ENCODE data around the gene FBXL2.

The FBXL2 gene

DNA sequence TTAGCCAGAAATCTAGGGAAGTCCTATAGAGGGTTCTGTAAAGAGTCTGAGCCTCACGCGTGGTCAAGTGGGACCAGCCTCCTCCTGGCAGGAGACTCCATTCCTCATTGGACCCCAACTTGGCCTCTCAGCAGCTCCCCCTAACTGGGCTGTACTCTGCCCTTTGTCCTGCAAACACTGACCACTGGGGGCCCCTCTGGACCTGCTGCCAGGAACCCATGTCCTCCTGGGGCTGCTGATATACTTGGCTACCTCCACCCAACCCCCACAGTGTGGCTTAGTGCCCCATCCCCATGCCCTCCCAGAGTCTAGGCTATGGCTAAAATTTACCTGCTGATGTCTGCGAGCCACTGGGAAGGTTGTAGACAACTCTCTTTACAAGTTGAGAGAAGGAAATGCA lies 100.2 kb downstream of the FBXL2 start:
- Histone ChIP-seq H3K27ac (no peak overlapping the region), H2AFZ (ENCODE audit: low read depth) (no peak overlapping the region), H3K27me3 (ENCODE audit: insufficient read depth, low read depth) (no peaks in the 10 kb centered on the region), H3K4me3 (IDR thresholded peaks at IDR 0.05; ENCODE audit: insufficient read depth, low read depth, low read length) (no peak overlapping the region), H3K4me2 (no peak overlapping the region), H4K20me1 (ENCODE audit: insufficient read depth) (no peaks in the 10 kb centered on the region), H3K36me3 (ENCODE audit: insufficient read depth) (no peaks in the 10 kb centered on the region), H3K9ac (no peak overlapping the region), H3K79me2 (ENCODE audit: insufficient read depth, low read depth) (no peaks in the 10 kb centered on the region), H3K4me1 (ENCODE audit: low read depth, poor library complexity, severe bottlenecking) (no peaks in the 10 kb centered on the region)
- TF ChIP-seq, protein P1, sequence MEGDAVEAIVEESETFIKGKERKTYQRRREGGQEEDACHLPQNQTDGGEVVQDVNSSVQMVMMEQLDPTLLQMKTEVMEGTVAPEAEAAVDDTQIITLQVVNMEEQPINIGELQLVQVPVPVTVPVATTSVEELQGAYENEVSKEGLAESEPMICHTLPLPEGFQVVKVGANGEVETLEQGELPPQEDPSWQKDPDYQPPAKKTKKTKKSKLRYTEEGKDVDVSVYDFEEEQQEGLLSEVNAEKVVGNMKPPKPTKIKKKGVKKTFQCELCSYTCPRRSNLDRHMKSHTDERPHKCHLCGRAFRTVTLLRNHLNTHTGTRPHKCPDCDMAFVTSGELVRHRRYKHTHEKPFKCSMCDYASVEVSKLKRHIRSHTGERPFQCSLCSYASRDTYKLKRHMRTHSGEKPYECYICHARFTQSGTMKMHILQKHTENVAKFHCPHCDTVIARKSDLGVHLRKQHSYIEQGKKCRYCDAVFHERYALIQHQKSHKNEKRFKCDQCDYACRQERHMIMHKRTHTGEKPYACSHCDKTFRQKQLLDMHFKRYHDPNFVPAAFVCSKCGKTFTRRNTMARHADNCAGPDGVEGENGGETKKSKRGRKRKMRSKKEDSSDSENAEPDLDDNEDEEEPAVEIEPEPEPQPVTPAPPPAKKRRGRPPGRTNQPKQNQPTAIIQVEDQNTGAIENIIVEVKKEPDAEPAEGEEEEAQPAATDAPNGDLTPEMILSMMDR (conservative IDR thresholded peaks at IDR 0.05; ENCODE audit: low read depth, low read length) = no peak

DNA sequence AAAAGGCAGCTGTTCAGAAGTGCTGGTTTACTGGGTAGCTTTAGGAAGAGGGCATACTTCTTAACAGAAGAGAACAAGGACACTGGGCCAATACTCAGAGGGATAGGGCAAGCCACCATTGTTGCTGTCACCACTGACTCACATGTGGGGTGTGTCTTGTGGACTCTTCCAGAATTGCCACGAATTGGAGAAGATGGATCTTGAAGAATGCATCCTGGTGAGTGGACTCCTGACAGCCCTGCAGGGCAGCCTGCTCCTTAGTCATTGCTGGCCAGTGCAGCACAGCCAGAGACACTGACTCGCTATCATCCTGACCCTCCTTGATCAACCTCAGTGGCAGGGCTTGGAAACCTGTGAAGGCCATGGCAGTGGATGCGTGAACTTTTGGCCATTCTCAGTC lies 100.7 kb downstream of the FBXL2 start:
- H3K4me2 ChIP-seq = no peak overlapping the region
- H3K36me3 ChIP-seq (ENCODE audit: insufficient read depth) = no peaks in the 10 kb centered on the region
- H3K27me3 ChIP-seq (ENCODE audit: insufficient read depth, low read depth) = no peaks in the 10 kb centered on the region
- H3K4me1 ChIP-seq (ENCODE audit: low read depth, poor library complexity, severe bottlenecking) = no peaks in the 10 kb centered on the region
- no peak overlapping the region for H3K27ac ChIP-seq
- no peak overlapping the region for H3K4me3 ChIP-seq (IDR thresholded peaks at IDR 0.05; ENCODE audit: insufficient read depth, low read depth, low read length)
- no peak overlapping the region for H2AFZ ChIP-seq (ENCODE audit: low read depth)
- no peaks in the 10 kb centered on the region for H4K20me1 ChIP-seq (ENCODE audit: insufficient read depth)
- TF ChIP-seq, protein P1 (conservative IDR thresholded peaks at IDR 0.05; ENCODE audit: low read depth, low read length) = no peak
- H3K9ac ChIP-seq = no peak overlapping the region
- H3K79me2 ChIP-seq (ENCODE audit: insufficient read depth, low read depth) = no peaks in the 10 kb centered on the region

DNA sequence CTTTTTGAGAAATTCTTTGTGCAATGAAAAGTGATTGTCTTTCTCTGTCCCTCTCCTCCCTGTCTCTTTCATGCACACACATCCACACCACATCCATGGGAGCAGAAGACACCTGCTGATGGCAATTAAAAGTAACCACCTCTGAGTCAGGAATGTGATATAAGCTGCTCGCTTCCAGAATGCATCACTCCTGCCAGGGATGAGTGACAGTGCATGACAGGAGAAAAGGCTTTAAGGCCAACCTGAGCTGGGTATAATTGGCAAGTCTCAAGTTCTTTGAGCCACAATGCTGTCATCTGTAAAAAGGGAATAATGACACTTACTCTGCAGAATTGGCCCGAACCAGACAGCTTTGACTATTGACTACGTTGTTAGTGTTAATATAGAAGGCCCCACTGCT lies 103.4 kb downstream of the FBXL2 start:
- Histone ChIP-seq H3K4me1 (ENCODE audit: low read depth, poor library complexity, severe bottlenecking) (no peaks in the 10 kb centered on the region), H2AFZ (ENCODE audit: low read depth) (no peak overlapping the region), H3K9ac (no peak overlapping the region), H3K36me3 (ENCODE audit: insufficient read depth) (no peaks in the 10 kb centered on the region), H3K4me2 (no peak overlapping the region), H3K27me3 (ENCODE audit: insufficient read depth, low read depth) (no peaks in the 10 kb centered on the region), H3K79me2 (ENCODE audit: insufficient read depth, low read depth) (no peaks in the 10 kb centered on the region), H3K27ac (no peak overlapping the region), H4K20me1 (ENCODE audit: insufficient read depth) (no peaks in the 10 kb centered on the region), H3K4me3 (IDR thresholded peaks at IDR 0.05; ENCODE audit: insufficient read depth, low read depth, low read length) (no peak overlapping the region)
- TF ChIP-seq, protein P1 (conservative IDR thresholded peaks at IDR 0.05; ENCODE audit: low read depth, low read length) = no peak

DNA sequence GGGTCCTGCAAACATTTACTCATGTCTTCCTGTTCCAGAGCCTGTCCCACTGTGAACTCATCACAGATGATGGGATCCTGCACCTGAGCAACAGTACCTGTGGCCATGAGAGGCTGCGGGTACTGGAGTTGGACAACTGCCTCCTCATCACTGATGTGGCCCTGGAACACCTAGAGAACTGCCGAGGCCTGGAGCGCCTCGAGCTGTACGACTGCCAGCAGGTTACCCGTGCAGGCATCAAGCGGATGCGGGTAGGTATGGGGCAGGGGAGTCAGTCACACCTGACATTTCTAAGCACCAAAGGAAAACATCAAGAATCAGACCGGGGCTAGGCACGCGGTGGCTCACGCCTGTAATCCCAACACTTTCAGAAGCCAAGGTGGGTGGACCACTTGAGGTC lies 106.7 kb downstream of the FBXL2 start:
- Histone ChIP-seq H3K79me2 (ENCODE audit: insufficient read depth, low read depth) (no peaks in the 10 kb centered on the region), H3K27me3 (ENCODE audit: insufficient read depth, low read depth) (no peaks in the 10 kb centered on the region), H3K4me2 (no peak overlapping the region), H3K9ac (no peak overlapping the region), H3K4me1 (ENCODE audit: low read depth, poor library complexity, severe bottlenecking) (no peaks in the 10 kb centered on the region), H4K20me1 (ENCODE audit: insufficient read depth) (no peaks in the 10 kb centered on the region), H2AFZ (ENCODE audit: low read depth) (no peak overlapping the region), H3K36me3 (ENCODE audit: insufficient read depth) (0 out of 2 replicates have a peak, but pooled peaks cover 3% of the 10 kb centered on the region), H3K27ac (no peak overlapping the region), H3K4me3 (IDR thresholded peaks at IDR 0.05; ENCODE audit: insufficient read depth, low read depth, low read length) (no peak overlapping the region)
- TF ChIP-seq, protein P1 (conservative IDR thresholded peaks at IDR 0.05; ENCODE audit: low read depth, low read length) = no peak

All from KMS-11 (cell line).